ENCODE results near the gene PLB1.

The PLB1 gene

DNA sequence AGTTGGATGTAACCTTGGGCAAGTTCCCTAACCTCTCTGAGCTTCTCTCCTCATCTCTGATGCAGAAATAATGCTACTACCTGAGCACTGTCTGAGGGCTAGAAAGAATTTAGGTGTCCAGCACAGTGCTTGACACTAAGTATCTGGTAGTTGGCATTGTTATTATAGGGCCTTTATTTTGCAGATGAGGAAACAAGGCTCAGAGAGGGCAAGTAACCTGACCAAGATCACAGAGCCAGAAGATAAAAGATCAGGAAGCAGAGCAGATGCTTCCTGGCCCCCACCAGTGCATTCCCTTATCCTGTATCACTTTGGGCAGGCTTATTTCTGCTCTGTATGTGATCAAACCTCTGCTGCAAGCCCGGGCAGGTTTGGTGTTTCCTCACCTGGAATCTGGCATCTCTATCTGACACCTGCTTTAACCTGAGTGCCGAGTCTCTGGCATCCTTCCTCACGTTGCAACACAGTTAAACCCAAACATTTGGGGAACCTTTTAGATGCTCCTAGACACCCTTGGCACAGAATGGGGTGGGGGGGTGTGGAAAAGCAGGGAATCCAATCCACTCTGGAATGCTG, 69.9 kb downstream of the PLB1 start:
- DNase-seq (ENCODE audit: low read depth), result no peak

DNA sequence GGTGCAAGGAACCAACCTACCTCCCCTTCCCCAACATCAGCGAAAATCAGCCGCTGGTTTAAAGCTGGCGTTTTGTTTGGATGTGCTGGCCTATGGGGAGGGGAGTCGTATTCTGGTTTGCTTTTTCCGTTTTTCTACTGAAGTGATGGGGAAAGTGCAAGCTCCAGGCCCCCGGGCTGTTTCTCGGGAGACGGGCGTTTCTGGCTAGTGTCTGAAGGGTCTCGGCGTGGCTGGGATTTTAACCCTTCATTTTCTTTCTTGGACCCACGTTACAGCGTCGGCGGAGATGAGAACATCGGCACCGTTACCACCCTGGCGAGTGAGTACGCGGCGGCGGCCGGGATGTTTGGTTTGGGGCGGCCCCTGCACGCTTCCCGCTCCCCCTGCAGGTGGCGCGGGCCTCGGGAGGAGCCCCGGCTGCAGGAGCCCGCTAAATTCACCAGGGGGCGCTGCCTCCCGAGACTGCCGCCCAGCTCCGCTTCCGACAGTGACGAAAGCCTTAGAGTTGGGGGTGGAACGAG, 70.7 kb downstream of the PLB1 start:
- DNase-seq (ENCODE audit: low read depth), result peak; percentile 65

DNA sequence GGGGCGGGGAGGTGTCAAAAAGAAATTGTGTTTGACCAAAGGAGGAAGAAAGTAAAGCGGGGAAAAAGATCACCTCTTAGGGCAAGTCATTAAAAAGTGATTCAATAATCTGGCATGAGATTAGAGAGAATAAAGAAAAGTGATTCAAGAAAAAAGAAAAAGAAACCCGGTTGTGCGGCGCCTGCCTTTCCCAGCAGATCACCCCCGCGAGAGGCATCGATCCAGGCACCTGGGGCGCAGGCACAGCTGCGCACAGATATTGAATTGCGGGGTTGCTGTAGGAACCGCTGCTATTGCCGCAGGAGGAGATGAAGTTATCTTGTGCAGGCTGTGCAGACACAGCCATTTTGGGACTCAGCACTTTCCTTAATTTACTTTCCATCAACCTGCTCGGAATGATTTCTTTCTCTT, 71.2 kb downstream of the PLB1 start:
- no peak for DNase-seq (ENCODE audit: low read depth)

DNA sequence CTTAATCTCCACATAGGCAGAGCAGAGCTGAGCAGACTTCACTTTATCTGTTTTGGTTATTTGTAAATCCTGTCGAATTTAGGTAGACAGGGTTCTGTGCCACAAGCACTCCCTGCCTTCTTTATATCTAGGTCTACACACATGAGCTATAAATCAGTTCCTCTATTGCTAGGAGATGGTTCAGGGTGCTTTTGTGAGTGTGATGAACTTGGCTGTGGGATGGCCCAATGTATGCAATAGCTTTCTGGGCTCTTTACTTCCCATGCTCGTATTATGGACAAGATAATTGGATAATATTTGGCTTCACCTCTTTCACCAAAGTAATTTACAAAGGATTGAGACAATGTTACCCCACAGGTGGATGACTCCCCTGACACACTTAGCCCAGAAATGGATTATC, 72.2 kb downstream of the PLB1 start:
- no peak for DNase-seq (ENCODE audit: low read depth)

DNA sequence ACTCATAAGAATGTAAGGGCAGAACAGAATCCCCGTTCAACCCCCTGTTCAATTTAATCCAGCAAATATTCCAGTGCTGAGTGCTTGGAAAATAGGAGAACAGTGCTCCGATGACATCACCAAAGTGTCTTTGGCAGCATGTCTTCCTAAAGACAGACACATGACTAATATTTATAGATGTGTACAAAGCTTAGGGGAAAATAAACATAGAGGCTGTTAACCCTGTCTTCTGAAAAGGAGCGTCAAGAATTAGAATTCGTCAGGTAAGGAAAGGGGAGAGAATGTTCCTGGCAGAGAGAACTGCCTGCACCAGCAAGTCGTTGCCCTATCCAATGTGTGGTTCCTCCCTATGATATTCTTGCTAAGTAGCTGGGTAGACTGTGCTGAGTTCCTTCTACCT, 72.7 kb downstream of the PLB1 start:
- DNase-seq (ENCODE audit: low read depth), result no peak

DNA sequence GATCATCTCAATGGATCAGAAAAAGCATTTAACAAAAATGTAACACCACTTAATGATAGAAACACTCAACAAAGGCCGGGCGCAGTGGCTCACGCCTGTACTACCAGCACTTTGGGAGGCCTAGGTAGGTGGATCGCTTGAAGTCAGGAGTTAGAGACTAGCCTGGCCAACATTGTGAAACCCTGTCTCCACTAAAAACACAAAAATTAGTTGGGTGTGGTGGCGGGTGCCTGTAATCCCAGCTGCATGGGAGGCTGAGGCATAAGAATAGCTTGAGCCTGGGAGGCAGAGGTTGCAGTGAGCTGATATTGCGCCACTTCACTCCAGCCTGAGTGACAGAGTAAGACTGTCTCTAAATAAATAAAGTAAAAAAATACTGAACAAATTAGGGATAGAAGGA, 74.6 kb downstream of the PLB1 start:
- DNase-seq (ENCODE audit: low read depth), result no peak

DNA sequence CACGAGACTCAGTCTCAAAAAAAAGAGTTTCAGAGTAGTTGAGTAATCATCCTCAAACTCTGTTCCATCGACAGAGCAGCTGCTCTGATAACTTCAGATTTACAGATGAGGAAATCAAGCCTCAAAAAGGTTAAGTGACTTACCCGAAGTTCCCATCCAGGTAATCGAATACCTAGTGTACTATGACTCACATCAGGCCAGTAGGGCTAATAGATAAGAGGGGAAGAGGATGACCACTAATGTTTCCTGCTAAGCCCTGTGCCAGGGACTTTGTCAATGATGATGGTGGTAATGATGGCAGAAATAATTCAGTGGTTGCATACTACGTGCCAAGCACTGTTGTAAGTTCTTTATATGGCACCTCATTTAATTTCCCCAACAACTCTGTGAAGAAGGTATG, 80.9 kb downstream of the PLB1 start:
- DNase-seq (ENCODE audit: low read depth), result no peak

DNA sequence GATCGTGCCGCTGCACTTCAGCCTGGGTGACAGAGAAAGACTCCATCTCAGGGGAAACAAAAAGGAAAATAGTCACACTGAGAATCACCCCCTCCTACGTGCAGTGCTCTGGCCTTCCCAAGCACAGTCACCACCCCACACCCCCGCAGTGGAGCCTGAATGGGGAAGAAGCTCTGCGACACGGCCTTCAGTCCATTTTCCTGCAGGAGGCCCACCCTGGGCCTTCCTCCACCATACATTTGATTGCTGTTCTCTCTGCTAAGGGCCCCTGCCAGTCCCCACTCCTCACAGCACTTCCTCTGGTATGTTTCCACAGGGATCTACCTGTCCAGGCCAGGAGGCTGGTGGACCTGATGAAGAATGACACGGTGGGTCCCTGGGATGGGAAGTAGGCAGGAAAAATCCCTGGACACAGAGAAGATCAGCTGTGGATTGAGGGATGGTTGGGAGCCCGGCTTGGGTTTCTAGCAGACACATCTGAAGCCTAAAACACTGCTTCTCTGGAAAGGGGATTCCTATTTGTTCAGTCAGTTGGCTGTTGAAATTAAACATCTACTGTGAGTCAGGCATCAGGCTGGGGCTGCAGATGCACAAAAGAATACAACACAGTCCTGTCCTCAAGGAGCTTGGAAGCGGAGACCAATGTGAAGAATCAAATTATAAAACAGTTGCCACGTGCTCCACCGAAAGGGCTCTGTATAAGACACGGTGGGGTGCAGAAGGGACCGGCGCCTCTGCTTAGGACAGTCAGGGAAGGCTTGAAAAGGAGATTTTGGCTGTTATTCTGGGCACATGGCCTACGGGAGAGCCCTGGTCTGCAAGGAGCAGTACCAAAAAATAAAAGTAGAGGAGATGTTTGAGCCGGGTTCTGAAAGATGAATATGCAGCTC, 82.2 kb downstream of the PLB1 start:
- no peak for DNase-seq (ENCODE audit: low read depth)

DNA sequence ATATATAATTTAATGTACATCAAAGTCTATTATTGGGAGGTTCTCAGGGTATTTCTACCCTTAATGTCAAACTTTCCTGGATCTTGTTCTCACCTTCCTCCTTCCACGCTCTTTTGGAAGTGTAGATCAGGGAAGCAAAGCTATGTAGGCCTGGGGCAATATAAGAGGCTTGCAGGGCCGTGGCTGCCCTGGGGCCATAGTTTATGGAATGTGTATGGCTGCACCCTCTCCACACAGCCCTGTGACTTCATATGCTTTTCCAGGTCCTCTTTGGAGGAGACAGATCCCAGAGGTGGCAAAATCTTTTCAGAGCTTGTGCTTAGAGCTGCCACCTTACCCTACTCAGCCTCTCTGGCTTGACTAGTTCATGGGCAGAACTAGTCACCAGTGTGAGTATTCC, 82.9 kb downstream of the PLB1 start:
- DNase-seq (ENCODE audit: low read depth), result no peak

DNA sequence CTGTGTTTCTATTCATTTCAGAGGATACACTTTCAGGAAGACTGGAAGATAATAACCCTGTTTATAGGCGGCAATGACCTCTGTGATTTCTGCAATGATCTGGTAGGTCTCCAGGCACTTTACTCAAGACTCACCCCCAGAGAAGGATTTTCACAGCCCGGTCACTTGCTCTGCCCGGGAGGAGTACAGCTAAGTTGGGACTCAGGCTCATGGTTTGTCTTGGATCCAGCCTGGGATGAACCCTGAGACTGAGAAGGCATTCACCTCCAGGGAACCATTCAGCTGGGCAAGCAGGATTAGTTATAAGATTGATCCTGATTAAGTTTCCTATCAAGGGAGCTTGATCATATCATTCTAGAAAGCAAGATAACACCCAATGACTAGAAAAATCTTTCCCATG, 83.7 kb downstream of the PLB1 start:
- DNase-seq (ENCODE audit: low read depth), result no peak

DNA sequence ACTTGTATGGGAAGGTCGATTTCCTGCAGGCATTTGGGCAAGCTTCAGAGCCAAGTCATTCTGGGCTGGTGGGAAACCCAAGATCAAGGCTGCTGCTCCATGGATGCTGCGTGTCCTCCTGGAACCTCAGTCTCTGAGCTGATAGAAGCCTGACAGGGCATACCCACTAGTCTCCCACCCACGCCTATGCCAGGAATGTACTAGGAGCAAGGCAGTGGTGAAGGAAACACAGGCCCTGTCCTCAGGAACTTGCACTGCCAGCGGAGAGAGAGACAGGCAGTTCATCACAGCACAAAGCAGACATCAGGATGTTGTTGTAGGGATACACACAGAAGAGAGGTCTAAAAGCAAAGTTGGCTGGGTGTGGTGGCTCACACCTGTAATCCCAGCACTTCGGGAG, 84.2 kb downstream of the PLB1 start:
- DNase-seq (ENCODE audit: low read depth), result no peak

DNA sequence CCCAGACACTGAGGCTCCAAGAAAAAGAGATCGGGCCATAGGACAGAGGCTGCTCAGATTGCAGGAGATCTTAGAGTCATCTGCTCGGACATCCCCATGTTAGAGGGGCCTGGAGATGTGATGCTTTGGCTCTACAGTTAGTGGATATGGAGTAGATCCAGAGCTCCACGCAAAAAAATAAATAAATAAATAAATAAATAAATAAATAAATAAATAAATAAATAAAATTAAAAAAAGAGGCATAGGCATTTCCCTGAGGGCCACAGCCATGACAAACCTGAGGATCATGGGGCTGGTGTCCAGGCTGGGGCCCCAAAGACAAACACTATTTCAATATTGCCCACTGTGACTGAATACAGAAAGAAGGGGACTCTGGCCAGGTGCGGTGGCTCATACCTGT, 85.5 kb downstream of the PLB1 start:
- no peak for DNase-seq (ENCODE audit: low read depth)

DNA sequence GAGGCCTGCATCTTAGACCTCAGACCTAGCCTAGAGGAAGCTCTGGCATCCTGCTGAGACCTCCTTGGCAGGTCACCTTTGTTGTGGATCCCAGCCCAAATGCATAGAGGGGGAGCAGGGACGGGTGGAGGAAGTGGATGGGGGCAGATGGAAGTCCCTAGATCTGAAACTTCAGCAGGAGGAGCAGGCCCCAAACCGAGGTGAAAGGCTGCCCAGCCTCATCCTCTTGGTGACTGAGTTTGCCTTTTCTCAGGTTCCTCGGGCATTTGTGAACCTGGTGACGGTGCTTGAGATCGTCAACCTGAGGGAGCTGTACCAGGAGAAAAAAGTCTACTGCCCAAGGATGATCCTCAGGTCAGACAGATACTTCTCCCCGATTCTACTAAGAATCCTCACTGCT, 86.3 kb downstream of the PLB1 start:
- no peak for DNase-seq (ENCODE audit: low read depth)

DNA sequence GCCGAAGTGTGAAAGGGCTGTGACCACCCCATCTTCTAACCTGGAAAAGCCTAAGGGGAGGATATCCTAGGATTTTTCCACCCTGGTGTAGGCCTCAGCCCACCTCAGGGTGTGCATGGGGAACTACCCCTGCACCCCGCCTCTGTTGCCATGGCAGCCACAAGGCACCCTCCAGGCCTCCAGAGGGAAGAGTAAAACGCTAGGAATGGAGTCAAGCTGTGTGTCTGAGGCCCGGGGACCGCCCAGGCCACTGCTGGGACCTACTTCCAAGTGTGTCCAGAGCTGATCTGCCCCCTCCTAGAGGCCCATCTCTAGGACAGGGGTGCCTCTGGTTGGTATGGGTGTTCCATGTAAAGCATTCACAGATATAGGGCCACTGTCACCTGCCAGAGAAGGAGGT, 86.7 kb downstream of the PLB1 start:
- no peak for DNase-seq (ENCODE audit: low read depth)

DNA sequence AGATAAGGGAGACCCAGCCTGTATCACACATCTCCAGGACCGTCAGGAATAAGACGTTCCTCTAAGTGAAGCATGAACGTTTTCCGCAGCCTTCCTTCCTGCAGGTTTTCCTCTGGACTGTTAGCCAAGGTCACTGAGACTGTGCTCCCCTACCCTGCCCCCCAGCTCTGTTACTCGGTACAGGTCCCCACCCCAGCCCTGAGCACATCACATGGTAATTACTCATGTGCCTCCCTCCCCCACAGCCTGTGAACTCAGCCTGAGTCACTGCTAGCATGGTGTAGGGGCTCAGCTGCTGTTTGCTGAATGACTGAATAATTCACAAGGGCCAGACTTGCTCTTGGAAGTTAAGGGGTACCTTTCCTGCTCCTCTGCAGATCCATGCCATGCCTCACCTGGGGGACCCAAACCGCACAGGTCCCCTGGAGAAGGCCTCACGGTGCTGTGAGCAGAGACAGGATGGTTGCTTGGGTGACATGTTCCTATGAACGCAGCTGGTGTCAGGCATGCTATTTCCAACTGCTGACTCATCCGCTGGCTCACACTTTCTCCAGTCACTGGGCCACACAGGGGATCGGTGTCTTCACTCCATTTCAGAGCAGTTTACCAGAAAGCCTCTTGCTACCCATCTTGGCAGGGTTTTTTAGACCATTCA, 88.2 kb downstream of the PLB1 start:
- no peak for DNase-seq (ENCODE audit: low read depth)

DNA sequence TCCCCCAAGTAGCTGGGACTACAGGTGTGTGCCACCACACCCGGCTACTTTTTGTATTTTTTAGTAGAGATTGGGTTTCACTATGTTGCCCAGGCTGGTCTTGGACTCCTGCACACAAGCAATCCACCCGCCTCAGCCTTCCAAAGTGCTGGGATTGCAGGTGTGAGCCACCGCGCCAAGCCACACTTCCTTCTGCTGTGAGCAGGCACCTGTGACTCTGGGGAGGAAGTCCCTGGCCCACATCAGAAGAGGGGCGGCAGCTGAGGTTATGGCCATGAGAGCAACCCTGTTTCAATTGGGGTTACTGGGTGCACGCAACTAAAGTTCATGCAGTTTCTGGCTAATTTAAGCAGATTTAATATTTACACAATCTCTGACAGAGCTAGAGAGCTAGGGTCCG, 91.0 kb downstream of the PLB1 start:
- DNase-seq (ENCODE audit: low read depth), result peak; percentile 41

DNA sequence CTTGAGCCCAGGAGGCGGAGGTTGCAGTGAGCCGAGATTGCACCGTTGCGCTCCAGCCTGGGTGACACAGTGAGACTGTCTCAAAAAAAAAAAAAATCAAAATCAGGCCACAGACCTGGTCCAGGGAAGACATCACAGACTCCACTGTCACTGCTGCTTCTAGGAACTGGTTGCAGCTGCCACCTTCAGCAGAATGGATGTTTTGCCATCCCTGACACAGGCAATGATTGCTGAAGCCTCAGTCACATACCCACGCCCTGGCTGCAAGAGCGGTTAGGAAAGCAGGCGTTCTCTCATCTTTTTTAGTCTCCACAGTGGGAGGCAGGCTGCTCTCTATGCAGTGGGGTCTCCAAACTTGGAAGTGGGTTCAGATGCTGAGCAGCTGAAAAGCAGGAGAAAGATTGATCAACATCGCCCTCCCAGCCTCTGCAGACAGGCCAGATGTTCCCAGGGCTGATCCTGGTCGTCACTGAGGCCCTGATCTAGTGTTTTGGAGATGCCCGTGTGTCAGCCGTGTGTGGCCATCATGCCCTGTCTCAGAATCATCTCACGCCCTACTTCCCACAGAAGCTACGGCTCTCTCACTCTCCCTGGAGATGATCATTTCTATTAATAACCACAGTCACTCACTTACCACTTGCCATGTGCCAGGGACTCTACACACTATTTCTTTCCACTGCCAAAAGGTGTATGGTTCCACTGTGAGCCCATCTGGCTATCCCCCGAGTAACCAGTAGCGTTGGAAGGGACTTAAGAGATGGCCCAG, 91.8 kb downstream of the PLB1 start:
- DNase-seq (ENCODE audit: low read depth), result no peak

DNA sequence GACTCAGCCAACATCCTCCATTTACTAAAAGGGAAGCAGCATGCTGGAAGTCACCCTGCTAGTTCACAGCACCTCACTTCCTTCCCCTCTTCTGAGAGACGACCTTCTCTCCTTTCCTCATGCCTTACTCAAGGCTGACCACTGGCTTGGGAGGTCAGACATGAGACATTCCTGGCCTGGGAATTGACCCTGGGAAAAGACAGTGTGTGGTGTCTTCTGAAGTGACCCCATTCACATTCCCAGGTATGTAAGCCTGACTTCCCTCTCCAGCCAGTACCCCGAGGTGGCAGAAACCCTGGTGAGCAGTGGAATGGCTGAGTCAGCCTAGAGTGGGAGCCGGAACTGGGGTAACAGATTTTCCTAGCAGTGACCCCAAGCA, 92.4 kb downstream of the PLB1 start:
- no peak for DNase-seq (ENCODE audit: low read depth)

DNA sequence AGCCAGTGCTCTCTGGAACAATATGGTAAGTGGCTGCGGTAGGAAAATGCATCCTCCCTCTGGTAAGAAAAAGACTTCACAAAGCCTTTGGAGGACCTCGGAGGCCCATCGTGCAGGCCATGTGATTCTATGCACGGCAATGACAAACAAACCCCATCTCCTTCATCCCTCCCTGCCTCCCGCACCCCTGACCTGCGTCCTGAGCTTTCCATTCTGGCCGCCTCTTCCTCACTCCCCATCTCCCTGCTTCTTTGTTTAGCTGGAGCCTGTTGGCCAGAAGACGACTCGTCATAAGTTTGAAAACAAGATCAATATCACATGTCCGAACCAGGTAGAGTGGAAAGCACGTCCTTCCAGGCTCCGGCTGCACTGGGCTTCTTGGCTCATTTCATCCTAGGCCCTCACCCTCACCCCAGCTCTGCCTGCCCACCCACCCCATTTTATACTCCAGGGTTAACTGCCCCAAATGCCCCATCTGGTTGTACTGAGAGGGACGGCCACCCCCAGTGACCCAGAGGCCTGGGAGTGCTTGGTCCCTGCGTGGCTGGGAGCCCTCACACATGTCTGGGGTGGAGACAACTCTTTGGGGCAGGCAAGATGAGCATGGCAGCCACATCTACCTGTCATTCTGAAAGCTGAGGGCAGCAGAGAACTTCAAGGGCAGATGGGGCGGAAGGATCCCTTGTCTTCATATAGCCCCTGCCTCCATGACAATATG, 94.0 kb downstream of the PLB1 start:
- DNase-seq (ENCODE audit: low read depth), result no peak

DNA sequence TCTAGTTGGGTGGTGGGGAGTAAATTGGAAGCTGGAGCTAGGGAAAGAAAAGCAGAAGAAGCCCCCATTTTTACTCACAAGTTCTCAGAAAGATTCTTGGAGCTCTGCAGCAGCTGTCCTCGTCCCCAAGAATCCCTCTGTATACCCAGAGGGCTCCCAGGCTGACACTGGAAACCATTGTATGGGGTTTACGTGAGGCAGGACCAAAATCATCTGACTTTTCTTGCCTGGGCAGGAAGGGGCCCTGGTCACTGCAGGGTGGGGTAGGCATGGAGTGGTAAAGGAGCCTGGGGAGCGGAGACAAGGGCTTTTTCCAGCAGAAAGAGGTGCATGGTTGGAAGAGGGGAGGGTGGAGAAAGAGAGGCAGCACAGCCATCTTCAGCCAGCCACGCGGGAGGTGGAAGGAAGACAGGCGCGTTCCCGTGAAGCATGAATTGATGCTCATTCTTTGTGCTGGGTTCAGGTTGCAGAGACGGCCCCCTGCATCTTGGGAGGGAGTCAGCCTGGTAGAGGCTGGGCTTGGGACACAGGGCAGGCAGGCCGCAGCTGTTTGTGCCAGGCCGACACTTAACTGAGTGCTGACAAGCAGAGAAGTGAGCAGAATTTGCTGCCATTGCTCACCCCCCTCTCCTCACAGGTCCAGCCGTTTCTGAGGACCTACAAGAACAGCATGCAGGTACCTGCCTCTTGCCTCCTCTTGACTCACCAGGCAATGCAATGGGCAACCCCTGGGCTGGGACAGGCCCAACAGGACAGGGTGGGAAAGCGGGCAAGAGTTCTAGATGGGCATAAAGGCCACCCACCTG, 94.8 kb downstream of the PLB1 start:
- DNase-seq (ENCODE audit: low read depth), result no peak

Data from T-helper 22 cell (primary cell).